Neural progenitor cell (in vitro differentiated cells): Measurements from ENCODE around the gene HTR6. TPM values are rescaled to one million over a fixed set of nuclear protein-coding genes. Genes with fewer than 3 reads are reported as not detected.

Experiments used
- DNase-seq: peaks from one replicate; pipeline ENCODE4 v3.0.0-alpha.2; 2016; ENCODE audit warnings: low spot score
- H2AFZ ChIP-seq: fragments of 200-600 bp; sonication (generic); replicated peaks from 2 replicates; pipeline ENCODE4 v1.6.1; 2016; ENCODE audit warnings: antibody characterized with exemption
- H3F3A ChIP-seq: fragments of 200-600 bp; sonication (generic); 2 replicates; pipeline ENCODE4 v1.6.1; 2016; ENCODE audit warnings: antibody characterized with exemption, low read depth
- H3K27ac ChIP-seq: fragments of 200-600 bp; sonication (generic); 2 replicates; pipeline ENCODE4 v1.5.1; 2016; ENCODE audit warnings: mild to moderate bottlenecking
- H3K27me3 ChIP-seq: fragments of 200-600 bp; sonication (generic); 2 replicates; pipeline ENCODE4 v1.6.1; 2016; ENCODE audit warnings: mild to moderate bottlenecking, moderate library complexity
- H3K36me3 ChIP-seq: fragments of 200-600 bp; sonication (generic); 2 replicates; pipeline ENCODE4 v1.5.1; 2016
- H3K4me1 ChIP-seq: fragments of 200-600 bp; sonication (generic); 2 replicates; pipeline ENCODE4 v1.6.1; 2016; ENCODE audit warnings: mixed run types
- H3K4me2 ChIP-seq: fragments of 200-600 bp; sonication (generic); 2 replicates; pipeline ENCODE4 v1.6.1; 2016
- H3K4me3 ChIP-seq: fragments of 200-600 bp; sonication (generic); 2 replicates; pipeline ENCODE4 v1.5.1; 2016
- H3K79me2 ChIP-seq: fragments of 200-600 bp; sonication (generic); 2 replicates; pipeline ENCODE4 v1.6.1; 2016; ENCODE audit warnings: low read depth
- H3K9ac ChIP-seq: fragments of 200-600 bp; sonication (generic); 2 replicates; pipeline ENCODE4 v1.6.1; 2016
- H3K9me3 ChIP-seq: fragments of 200-600 bp; sonication (generic); 2 replicates; pipeline ENCODE4 v1.5.1; 2016; ENCODE audit warnings: low read depth
- H4K20me1 ChIP-seq: fragments of 200-600 bp; sonication (generic); 2 replicates; pipeline ENCODE4 v1.6.1; 2016; ENCODE audit warnings: low read depth
- H3K27ac Mint-ChIP-seq: 3 replicates; pipeline ENCODE4 v1.8.0; 2021; ENCODE audit warnings: mixed read lengths
- H3K27me3 Mint-ChIP-seq: 2 replicates; pipeline ENCODE4 v1.8.0; 2022; ENCODE audit warnings: low read depth, mild to moderate bottlenecking, inconsistent platforms, moderate library complexity, mixed read lengths; ENCODE audit not compliant: insufficient read depth
- H3K36me3 Mint-ChIP-seq: 3 replicates; pipeline ENCODE4 v1.8.0; 2021; ENCODE audit warnings: mixed read lengths
- H3K4me1 Mint-ChIP-seq: 3 replicates; pipeline ENCODE4 v1.8.0; 2021; ENCODE audit warnings: mixed read lengths
- H3K4me3 Mint-ChIP-seq: 3 replicates; pipeline ENCODE4 v1.8.0; 2021; ENCODE audit warnings: mild to moderate bottlenecking, moderate library complexity, mixed read lengths
- H3K9me3 Mint-ChIP-seq: 3 replicates; pipeline ENCODE4 v1.8.0; 2020; ENCODE audit warnings: mixed read lengths
- EZH2 ChIP-seq: fragments of 200-600 bp; sonication (generic); IDR thresholded peaks from 2 replicates; pipeline ENCODE4 v1.6.1; 2017; ENCODE audit warnings: antibody characterized with exemption, mild to moderate bottlenecking, moderate library complexity
- EZH2phosphoT487 ChIP-seq: fragments of 200-600 bp; sonication (generic); IDR thresholded peaks from 2 replicates; pipeline ENCODE4 v1.6.1; 2017; ENCODE audit warnings: antibody characterized with exemption
- total RNA-seq: library from RNA; depleted of rRNA; stranded (reverse); fragments of >200 nt; gene quantifications from 2 replicates; pipeline ENCODE4 v1.2.3, GENCODE V29; 2015; ENCODE audit warnings: low replicate concordance
- TF ChIP-seq, protein P1 (sequence below): fragments of 200-600 bp; sonication (generic); IDR thresholded peaks from 2 replicates; pipeline ENCODE4 v1.5.1; 2017; ENCODE audit warnings: antibody characterized with exemption, mild to moderate bottlenecking

The HTR6 gene
- total RNA-seq, 1 donor from 2014 or later: not detected

DNA sequence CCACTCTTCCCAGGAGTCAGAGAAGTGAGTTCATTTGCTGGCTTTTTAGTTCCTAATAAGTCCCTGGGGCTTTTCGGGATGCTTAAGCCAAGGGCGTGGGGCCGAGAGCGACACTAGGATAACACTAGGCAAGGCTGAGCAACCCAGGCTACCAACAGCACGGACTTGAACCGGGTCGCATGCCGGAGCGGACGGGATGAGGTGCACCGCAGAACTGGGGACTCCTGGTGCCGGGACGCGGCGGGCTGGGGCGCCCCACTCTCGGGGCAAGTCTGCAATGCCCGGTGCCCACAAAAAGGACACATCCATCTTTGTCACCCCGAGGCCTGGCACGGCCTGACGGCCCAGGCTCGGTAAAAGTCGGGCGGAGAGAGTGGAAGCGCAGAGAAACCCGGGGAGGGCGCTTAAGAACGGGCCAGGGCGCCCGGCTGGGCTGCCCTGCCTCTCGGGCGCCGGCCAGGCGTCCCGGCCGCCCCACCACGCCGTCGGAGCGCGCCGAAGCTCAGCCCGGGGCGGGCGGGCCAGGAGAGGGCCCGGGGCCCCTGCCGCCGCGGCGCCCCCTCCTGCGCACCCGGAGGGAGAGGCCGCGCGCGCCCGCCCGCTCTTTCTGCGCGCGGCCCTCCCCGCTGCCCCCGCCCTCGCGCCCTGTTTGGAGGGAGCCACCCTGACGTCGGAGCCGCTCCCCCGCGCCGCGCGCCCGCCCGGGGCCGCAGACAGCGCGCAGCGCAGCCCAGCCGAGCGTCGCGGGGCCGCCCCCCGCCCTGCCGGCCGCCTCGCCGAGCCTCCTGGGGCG lies 20.9 kb upstream of the HTR6 start, which contains the start of gene NBL1:
Gene NBL1, plus strand, starts transcription at position 710 of the 793 bp plus-strand sequence. CDS start 10,720 bp downstream, outside the sequence.
- Mint-ChIP-seq H3K4me3 (peak within 1 kb of the TSS; percentile 94), H3K27ac (no peak within 1 kb of the TSS), H3K9me3 (no peaks in the 10 kb centered on the region), H3K27me3 (peaks cover 31% of the 10 kb centered on the region), H3K4me1 (peaks cover 29% of the 10 kb centered on the region), H3K36me3 (no peaks in the 10 kb centered on the region)
- H3K9me3 ChIP-seq: no peaks in the 10 kb centered on the region
- peaks cover 32% of the 10 kb centered on the region for H3K4me1 ChIP-seq
- peak within 1 kb of the TSS; percentile 62 for H3K4me3 ChIP-seq
- H3K4me2 ChIP-seq: peak within 1 kb of the TSS; percentile 95
- H2AFZ ChIP-seq: peak within 1 kb of the TSS; percentile 73
- no peaks in the 10 kb centered on the region for H3K36me3 ChIP-seq
- TF ChIP-seq, protein P1, sequence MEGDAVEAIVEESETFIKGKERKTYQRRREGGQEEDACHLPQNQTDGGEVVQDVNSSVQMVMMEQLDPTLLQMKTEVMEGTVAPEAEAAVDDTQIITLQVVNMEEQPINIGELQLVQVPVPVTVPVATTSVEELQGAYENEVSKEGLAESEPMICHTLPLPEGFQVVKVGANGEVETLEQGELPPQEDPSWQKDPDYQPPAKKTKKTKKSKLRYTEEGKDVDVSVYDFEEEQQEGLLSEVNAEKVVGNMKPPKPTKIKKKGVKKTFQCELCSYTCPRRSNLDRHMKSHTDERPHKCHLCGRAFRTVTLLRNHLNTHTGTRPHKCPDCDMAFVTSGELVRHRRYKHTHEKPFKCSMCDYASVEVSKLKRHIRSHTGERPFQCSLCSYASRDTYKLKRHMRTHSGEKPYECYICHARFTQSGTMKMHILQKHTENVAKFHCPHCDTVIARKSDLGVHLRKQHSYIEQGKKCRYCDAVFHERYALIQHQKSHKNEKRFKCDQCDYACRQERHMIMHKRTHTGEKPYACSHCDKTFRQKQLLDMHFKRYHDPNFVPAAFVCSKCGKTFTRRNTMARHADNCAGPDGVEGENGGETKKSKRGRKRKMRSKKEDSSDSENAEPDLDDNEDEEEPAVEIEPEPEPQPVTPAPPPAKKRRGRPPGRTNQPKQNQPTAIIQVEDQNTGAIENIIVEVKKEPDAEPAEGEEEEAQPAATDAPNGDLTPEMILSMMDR: no peak
- TF ChIP-seq EZH2phosphoT487 (peak; percentile 90), EZH2 (peak; percentile 91)
- no peak within 1 kb of the TSS for H3K9ac ChIP-seq
- peaks cover 51% of the 10 kb centered on the region for H3F3A ChIP-seq
- peak; percentile 63 for DNase-seq
- H3K27me3 ChIP-seq: peaks cover 69% of the 10 kb centered on the region
- no peaks in the 10 kb centered on the region for H3K79me2 ChIP-seq
- no peak within 1 kb of the TSS for H3K27ac ChIP-seq
- peaks cover 10% of the 10 kb centered on the region for H4K20me1 ChIP-seq

DNA sequence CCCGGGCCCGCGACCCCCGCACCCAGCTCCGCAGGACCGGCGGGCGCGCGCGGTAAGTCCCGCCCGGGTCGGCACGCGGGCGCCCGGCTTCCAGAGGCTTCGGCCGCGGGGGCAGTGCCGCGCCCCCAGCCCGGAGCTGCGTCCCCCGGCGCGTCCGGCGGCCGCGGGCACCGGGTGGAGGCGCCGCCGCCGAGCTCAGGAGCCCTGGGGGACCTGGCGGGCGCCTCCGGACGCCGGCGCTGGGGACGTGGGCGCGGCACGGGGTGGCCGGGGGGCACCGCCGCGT lies 20.3 kb upstream of the HTR6 start:
- peaks cover 69% of the 10 kb centered on the region for H3K27me3 ChIP-seq
- H3K4me1 ChIP-seq: peaks cover 32% of the 10 kb centered on the region
- H3K27ac ChIP-seq: no peak overlapping the region
- H3K4me2 ChIP-seq: peak overlapping the region; percentile 95
- peaks cover 10% of the 10 kb centered on the region for H4K20me1 ChIP-seq
- peak; percentile 53 for DNase-seq
- no peak overlapping the region for H3K4me3 Mint-ChIP-seq
- H3K79me2 ChIP-seq: no peaks in the 10 kb centered on the region
- peak overlapping the region; percentile 62 for H3K4me3 ChIP-seq
- H3K27me3 Mint-ChIP-seq: peaks cover 31% of the 10 kb centered on the region
- H3F3A ChIP-seq: peaks cover 51% of the 10 kb centered on the region
- H3K9me3 ChIP-seq: no peaks in the 10 kb centered on the region
- H3K36me3 ChIP-seq: no peaks in the 10 kb centered on the region
- H3K36me3 Mint-ChIP-seq: no peaks in the 10 kb centered on the region
- H3K27ac Mint-ChIP-seq: no peak overlapping the region
- H2AFZ ChIP-seq: peak overlapping the region; percentile 73
- H3K9ac ChIP-seq: no peak overlapping the region
- H3K4me1 Mint-ChIP-seq: peaks cover 29% of the 10 kb centered on the region
- H3K9me3 Mint-ChIP-seq: no peaks in the 10 kb centered on the region
- no peak for TF ChIP-seq EZH2

- Histone ChIP-seq H4K20me1 (peaks cover 10% of the 10 kb centered on the region), H3F3A (peaks cover 49% of the 10 kb centered on the region), H3K4me1 (peaks cover 31% of the 10 kb centered on the region), H3K4me2 (peak overlapping the region; percentile 95), H3K4me3 (peak overlapping the region; percentile 62), H3K9ac (no peak overlapping the region), H2AFZ (peak overlapping the region; percentile 73), H3K27me3 (peaks cover 69% of the 10 kb centered on the region), H3K79me2 (no peaks in the 10 kb centered on the region), H3K36me3 (no peaks in the 10 kb centered on the region), H3K9me3 (no peaks in the 10 kb centered on the region), H3K27ac (no peak overlapping the region)
- Mint-ChIP-seq H3K9me3 (no peaks in the 10 kb centered on the region), H3K4me1 (peaks cover 29% of the 10 kb centered on the region), H3K27me3 (peaks cover 31% of the 10 kb centered on the region), H3K4me3 (peak overlapping the region; percentile 94), H3K27ac (no peak overlapping the region), H3K36me3 (no peaks in the 10 kb centered on the region)
- DNase-seq: peak; percentile 71
- TF ChIP-seq EZH2phosphoT487: peak; percentile 87
- TF ChIP-seq EZH2: peak; percentile 96
- TF ChIP-seq, protein P1: no peak
Observed at GRCh38 chr1:19644681-19645410, 19.8 kb upstream of the HTR6 start.
